Liver (tissue), 3 donors: ENCODE data around the gene LIPC.

Experiments
- GABPA ChIP-seq, 2 donors: IDR thresholded peaks in 1 of 2; conservative IDR thresholded peaks in 1 of 2; 2 replicates each; pipeline ENCODE4 v1.6.1; 2016; ENCODE audit warnings: antibody characterized with exemption in 2 of 2, mild to moderate bottlenecking in 1 of 2, moderate library complexity in 1 of 2
- RAD21 ChIP-seq, 2 donors: IDR thresholded peaks; 2 replicates each; pipeline ENCODE4 v1.6.1; 2016; ENCODE audit warnings: antibody characterized with exemption in 2 of 2, mild to moderate bottlenecking in 2 of 2
- TAF1 ChIP-seq: conservative IDR thresholded peaks from 2 replicates; pipeline ENCODE4 v1.6.1; 2016; ENCODE audit warnings: antibody characterized with exemption, mild to moderate bottlenecking
- YY1 ChIP-seq: IDR thresholded peaks from 2 replicates; pipeline ENCODE4 v1.6.1; 2016; ENCODE audit warnings: antibody characterized with exemption, mild to moderate bottlenecking
- TF ChIP-seq, protein P1 (sequence below): fragments of 150-350 bp; IDR thresholded peaks from 2 replicates; pipeline ENCODE4 v1.5.1; 2017; ENCODE audit warnings: improper control_type of control experiment, low read depth, low read length; ENCODE audit not compliant: missing input control
- TF ChIP-seq, protein P2 (sequence below): IDR thresholded peaks from 2 replicates; pipeline ENCODE4 v1.6.1; 2016; ENCODE audit warnings: antibody characterized with exemption
- TF ChIP-seq, protein P3 (sequence below): IDR thresholded peaks from 2 replicates; pipeline ENCODE4 v1.6.1; 2016; ENCODE audit warnings: antibody characterized with exemption, mild to moderate bottlenecking
- donor health status: healthy.
- donor health status: healthy.

DNA sequence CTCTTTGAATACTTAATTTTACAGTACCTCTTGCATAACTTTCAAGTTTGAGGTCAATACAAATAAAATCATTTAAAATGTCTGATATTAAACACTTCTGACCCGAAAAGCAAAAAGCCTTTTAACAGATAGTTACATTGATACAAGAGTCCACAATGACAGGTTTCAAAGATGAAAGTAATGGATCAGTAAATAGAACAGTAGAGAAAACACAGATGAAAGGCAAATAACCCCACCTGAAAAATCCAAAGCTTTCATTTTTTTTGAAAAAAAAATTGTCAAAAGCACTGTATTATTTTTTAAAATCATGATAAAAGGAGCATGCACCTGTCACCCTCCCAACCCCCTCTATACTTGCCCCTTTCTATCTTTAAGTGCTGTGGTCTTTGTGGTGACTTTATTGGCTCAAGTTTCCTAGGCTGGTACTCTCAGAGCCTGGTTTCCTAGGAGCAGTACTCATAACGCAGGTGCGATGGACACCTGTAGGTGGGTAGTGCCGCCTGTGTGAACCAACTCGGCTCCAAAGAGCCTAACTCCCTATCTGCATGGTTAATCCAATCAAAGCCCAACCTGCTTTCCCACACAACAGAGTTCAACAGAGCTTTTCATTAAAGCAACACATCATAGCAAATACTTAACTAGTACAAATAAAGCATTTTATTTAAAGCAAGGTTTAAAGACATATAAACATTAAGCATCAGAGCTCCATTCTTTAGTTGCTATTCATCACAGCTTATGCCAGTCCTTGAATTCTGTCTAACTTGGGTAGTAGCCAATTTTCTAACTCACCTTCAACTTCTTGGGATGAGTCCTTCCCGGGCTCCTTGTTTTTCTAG is 32.2 kb downstream of the LIPC start:
- TF ChIP-seq, protein P1, sequence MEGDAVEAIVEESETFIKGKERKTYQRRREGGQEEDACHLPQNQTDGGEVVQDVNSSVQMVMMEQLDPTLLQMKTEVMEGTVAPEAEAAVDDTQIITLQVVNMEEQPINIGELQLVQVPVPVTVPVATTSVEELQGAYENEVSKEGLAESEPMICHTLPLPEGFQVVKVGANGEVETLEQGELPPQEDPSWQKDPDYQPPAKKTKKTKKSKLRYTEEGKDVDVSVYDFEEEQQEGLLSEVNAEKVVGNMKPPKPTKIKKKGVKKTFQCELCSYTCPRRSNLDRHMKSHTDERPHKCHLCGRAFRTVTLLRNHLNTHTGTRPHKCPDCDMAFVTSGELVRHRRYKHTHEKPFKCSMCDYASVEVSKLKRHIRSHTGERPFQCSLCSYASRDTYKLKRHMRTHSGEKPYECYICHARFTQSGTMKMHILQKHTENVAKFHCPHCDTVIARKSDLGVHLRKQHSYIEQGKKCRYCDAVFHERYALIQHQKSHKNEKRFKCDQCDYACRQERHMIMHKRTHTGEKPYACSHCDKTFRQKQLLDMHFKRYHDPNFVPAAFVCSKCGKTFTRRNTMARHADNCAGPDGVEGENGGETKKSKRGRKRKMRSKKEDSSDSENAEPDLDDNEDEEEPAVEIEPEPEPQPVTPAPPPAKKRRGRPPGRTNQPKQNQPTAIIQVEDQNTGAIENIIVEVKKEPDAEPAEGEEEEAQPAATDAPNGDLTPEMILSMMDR: no peak
- TF ChIP-seq TAF1 (no peak), GABPA (IDR thresholded peaks at IDR 0.05 in 1 of 2, conservative IDR thresholded peaks at IDR 0.05 in 1 of 2) (no peak), YY1 (no peak), RAD21 (IDR thresholded peaks at IDR 0.05) (no peak)
- TF ChIP-seq, protein P2, sequence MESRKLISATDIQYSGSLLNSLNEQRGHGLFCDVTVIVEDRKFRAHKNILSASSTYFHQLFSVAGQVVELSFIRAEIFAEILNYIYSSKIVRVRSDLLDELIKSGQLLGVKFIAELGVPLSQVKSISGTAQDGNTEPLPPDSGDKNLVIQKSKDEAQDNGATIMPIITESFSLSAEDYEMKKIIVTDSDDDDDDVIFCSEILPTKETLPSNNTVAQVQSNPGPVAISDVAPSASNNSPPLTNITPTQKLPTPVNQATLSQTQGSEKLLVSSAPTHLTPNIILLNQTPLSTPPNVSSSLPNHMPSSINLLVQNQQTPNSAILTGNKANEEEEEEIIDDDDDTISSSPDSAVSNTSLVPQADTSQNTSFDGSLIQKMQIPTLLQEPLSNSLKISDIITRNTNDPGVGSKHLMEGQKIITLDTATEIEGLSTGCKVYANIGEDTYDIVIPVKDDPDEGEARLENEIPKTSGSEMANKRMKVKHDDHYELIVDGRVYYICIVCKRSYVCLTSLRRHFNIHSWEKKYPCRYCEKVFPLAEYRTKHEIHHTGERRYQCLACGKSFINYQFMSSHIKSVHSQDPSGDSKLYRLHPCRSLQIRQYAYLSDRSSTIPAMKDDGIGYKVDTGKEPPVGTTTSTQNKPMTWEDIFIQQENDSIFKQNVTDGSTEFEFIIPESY: no peak
- TF ChIP-seq, protein P3, sequence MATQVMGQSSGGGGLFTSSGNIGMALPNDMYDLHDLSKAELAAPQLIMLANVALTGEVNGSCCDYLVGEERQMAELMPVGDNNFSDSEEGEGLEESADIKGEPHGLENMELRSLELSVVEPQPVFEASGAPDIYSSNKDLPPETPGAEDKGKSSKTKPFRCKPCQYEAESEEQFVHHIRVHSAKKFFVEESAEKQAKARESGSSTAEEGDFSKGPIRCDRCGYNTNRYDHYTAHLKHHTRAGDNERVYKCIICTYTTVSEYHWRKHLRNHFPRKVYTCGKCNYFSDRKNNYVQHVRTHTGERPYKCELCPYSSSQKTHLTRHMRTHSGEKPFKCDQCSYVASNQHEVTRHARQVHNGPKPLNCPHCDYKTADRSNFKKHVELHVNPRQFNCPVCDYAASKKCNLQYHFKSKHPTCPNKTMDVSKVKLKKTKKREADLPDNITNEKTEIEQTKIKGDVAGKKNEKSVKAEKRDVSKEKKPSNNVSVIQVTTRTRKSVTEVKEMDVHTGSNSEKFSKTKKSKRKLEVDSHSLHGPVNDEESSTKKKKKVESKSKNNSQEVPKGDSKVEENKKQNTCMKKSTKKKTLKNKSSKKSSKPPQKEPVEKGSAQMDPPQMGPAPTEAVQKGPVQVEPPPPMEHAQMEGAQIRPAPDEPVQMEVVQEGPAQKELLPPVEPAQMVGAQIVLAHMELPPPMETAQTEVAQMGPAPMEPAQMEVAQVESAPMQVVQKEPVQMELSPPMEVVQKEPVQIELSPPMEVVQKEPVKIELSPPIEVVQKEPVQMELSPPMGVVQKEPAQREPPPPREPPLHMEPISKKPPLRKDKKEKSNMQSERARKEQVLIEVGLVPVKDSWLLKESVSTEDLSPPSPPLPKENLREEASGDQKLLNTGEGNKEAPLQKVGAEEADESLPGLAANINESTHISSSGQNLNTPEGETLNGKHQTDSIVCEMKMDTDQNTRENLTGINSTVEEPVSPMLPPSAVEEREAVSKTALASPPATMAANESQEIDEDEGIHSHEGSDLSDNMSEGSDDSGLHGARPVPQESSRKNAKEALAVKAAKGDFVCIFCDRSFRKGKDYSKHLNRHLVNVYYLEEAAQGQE: no peak
